Dedifferentiated amniotic fluid mesenchymal stem cell (primary cell): ENCODE measurements around the gene OOEP.

Source experiments
- DNase-seq: peaks from one replicate; pipeline ENCODE4 v3.0.0-alpha.2; 2016; ENCODE audit errors: extremely low spot score

OOEP gene

DNA sequence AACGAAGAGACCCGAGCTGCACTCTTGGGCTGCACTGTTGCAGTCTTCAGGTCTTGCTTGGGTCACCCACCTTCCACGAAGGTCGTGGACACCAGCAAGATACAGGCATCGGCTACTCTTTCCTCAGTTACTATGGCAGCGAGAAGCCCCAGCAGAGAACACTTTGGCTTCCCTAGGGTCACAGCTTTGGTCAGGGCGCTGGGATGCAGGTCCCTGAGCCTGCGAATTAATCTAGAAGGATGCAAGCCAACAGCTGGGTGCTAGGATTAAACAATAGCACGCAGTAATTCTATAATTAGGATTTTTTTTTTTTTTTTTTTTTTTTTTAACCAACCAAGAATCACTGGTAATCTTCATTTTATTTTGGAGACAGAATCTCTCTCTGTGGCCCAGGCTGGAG, 5.1 kb downstream of the OOEP start:
- DNase-seq, result no peak

DNA sequence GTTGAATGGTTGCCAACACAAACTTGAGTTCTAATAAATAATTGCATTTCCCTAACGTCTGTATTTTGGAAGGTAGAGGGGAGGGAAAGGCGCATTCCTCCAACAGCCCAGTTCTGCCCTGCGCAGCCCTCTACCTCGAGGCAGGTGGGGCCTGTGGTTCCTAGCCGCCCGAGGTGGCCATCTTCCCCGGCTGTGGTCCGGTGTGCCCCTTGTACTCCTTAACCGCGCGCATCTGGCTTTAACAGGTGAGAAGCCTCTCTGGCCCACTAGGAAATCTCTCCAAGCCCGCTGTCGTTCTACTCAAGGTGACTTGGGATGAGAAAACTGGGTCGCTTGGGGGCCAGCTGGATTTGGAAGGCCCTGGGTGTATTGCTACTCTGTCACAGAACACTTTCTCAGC, 5.6 kb downstream of the OOEP start:
- peak; percentile 5 for DNase-seq

DNA sequence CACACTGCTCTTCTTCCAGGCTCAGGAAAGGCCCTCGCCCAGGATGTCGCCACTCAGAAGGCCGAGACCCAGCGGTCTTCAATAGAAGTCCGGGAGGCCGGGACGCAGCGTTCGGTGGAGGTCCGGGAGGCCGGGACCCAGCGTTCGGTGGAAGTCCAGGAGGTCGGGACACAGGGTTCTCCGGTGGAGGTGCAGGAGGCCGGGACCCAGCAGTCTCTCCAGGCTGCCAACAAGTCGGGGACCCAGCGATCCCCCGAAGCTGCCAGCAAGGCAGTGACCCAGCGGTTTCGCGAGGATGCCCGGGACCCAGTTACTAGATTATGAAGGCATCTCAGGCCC, 6.2 kb downstream of the OOEP start:
- DNase-seq, result peak; percentile 3

GRCh38 chr6:73362869-73363536, 6.7 kb downstream of the OOEP start:
- peak; percentile 12 for DNase-seq

DNA sequence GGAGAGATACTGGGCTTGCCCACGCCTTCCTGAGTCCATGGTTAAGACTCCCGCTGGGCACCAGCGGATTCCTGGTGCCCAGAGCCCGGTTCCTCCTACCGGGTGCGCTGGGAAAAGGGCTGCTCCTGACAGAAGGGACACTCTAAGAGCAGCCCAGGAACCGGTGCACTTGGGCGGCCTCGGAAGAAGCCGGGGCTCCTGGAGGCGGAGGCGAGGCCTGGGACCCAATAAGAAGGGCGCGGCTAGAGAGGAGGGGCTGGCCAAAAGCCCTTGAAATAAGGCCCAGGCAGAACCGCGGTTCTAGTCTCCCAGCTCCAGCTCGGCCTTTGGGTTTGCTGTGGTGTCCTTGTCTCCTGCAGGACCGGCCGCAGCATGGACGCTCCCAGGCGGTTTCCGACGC, 7.3 kb downstream of the OOEP start, which contains the start of gene KHDC3L:
KHDC3L (plus strand) TSS at position 301 of the 400 bp plus-strand sequence; CDS start at position 373, 72 bp downstream.
- DNase-seq, result peak; percentile 3

- DNase-seq, result no peak
Observed at GRCh38 chr6:73353636-73354593, 15.8 kb downstream of the OOEP start, which contains the start of gene DPPA5. Gene DPPA5 (minus strand): TSS chr6:73354276. CDS start chr6:73354225, 51 bp downstream.

- no peak for DNase-seq
Observed at GRCh38 chr6:73349311-73349710, 20.4 kb downstream of the OOEP start.

GRCh38 chr6:73348550-73349204, 21.0 kb downstream of the OOEP start:
- no peak for DNase-seq

- no peak for DNase-seq
Observed at GRCh38 chr6:73343164-73343563, 26.5 kb downstream of the OOEP start.

GRCh38 chr6:73342174-73342573, 27.5 kb downstream of the OOEP start:
- no peak for DNase-seq

- DNase-seq, result no peak
Observed at GRCh38 chr6:73341335-73341734, 28.4 kb downstream of the OOEP start.

- DNase-seq, result no peak
Observed at GRCh38 chr6:73340048-73340447, 29.6 kb downstream of the OOEP start.

DNA sequence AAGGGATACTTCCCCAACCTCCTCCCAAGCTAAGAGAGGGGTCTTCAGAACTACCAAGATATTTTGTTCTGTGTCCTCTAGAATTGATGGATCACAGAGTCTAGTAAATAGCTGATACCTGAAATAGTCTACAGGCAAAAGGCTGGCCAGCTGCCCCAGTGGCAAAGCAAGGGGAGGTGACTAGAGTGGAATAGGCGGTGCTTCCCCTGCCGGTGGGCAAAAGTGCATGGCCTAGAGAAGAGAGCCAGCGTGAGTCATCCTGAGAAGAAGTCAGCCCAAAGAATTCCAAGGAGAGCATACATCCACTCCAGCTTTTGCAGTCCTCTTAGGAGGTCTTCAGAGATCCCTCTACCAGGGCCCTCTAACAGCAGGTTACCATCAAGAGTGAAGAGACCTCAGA, 30.4 kb downstream of the OOEP start:
- DNase-seq, result no peak

GRCh38 chr6:73329201-73329600, 40.5 kb downstream of the OOEP start:
- DNase-seq, result no peak

GRCh38 chr6:73328790-73329189, 40.9 kb downstream of the OOEP start:
- DNase-seq, result no peak

DNA sequence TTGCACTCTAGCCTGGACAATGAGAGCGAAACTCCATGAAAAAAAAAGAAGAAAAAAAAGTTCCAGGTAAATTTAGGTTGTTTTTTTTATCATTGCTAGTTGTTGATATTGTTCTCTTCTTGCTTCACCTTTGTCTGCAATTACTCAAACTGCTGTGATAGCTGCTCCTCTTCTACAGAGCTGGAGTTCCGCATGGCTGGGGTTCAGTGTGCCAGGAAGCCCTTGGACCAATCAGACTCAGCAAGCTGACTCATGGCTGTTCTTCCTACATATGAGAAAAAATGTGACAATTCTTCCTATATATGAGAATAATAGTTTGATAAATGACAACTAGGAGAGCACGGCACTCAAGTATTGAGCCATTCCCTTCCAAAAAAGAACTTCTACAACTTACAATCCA, 44.0 kb downstream of the OOEP start:
- no peak for DNase-seq

DNA sequence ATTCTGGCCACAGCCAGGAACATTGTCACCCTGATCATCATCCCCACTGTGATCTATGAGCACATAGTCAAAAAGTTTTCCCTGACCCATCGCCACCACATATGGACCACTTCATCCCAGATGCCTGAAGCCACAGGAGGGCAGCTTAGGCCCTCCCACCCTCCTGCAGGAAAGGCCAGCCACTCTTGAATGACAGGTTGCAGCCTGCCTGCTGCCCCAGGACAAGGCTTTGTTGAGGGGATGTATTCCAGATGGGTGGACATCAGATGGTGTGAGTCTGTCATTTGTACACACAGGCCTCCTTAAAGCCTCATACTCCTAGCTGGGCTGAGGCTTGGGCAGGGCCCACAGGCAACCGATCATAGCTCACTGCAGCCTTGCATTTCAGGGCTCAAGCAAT, 46.4 kb downstream of the OOEP start:
- DNase-seq, result no peak
